ENCODE measurements around the gene CNIH2.

Gene CNIH2

DNA sequence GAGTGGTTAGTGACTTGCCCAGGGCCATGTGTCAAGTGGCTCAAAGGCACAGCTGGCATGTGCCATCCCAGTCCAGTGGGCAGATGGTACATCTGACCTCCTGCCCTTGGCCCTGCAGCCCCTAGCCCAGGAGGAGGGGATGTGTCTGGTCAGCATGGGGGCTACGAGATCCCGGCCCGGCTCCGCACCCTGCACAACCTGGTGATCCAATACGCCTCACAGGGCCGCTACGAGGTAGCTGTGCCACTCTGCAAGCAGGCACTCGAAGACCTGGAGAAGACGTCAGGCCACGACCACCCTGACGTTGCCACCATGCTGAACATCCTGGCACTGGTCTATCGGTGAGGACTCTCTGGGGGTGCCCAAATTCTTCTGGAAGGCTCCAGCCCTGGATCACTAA lies 15.3 kb upstream of the CNIH2 start:
- H2AFZ ChIP-seq = no peak overlapping the region
- no peak overlapping the region for H3K4me3 ChIP-seq (ENCODE audit: low read depth, low read length)
- H3K79me2 ChIP-seq = no peaks in the 10 kb centered on the region
- no peaks in the 10 kb centered on the region for H3K27me3 ChIP-seq (ENCODE audit: control insufficient read depth, insufficient read depth, low read length)
- TF ChIP-seq, protein P1, sequence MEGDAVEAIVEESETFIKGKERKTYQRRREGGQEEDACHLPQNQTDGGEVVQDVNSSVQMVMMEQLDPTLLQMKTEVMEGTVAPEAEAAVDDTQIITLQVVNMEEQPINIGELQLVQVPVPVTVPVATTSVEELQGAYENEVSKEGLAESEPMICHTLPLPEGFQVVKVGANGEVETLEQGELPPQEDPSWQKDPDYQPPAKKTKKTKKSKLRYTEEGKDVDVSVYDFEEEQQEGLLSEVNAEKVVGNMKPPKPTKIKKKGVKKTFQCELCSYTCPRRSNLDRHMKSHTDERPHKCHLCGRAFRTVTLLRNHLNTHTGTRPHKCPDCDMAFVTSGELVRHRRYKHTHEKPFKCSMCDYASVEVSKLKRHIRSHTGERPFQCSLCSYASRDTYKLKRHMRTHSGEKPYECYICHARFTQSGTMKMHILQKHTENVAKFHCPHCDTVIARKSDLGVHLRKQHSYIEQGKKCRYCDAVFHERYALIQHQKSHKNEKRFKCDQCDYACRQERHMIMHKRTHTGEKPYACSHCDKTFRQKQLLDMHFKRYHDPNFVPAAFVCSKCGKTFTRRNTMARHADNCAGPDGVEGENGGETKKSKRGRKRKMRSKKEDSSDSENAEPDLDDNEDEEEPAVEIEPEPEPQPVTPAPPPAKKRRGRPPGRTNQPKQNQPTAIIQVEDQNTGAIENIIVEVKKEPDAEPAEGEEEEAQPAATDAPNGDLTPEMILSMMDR (IDR thresholded peaks at IDR 0.05) = no peak
- no peak overlapping the region for H3K27ac ChIP-seq
- H3K9me3 ChIP-seq (ENCODE audit: control insufficient read depth, low read length) = no peaks in the 10 kb centered on the region
- no peak overlapping the region for H3K9ac ChIP-seq
- H3K36me3 ChIP-seq (ENCODE audit: control insufficient read depth, insufficient read depth, low read length) = no peaks in the 10 kb centered on the region
- no peak overlapping the region for H3K4me2 ChIP-seq (ENCODE audit: low read length)
- H3K4me1 ChIP-seq = no peaks in the 10 kb centered on the region

DNA sequence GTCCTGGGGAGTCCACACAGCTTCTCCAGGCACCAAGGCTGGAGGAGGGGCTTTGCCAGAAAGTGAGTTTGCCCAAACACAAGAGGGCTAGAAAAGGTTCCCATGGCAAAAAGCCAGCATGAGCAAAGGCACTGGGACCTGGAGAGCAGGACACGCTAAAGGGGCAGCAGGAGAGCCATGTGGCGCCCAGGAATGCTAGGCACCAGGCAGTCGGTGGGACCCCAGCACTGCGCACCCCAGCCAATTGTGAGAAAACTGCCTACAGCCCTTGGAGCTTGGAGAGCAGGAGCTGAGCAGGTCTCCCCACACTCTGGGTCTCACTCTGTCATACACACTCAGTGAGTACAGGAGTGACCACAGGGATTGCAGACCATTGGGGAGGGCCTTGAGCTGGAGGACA lies 14.7 kb upstream of the CNIH2 start:
- Histone ChIP-seq H3K4me2 (ENCODE audit: low read length) (no peak overlapping the region), H3K9me3 (ENCODE audit: control insufficient read depth, low read length) (no peaks in the 10 kb centered on the region), H3K36me3 (ENCODE audit: control insufficient read depth, insufficient read depth, low read length) (no peaks in the 10 kb centered on the region), H3K27me3 (ENCODE audit: control insufficient read depth, insufficient read depth, low read length) (no peaks in the 10 kb centered on the region), H3K4me3 (ENCODE audit: low read depth, low read length) (no peak overlapping the region), H3K27ac (no peak overlapping the region), H2AFZ (no peak overlapping the region), H3K79me2 (no peaks in the 10 kb centered on the region), H3K9ac (no peak overlapping the region), H3K4me1 (no peaks in the 10 kb centered on the region)
- TF ChIP-seq, protein P1 (IDR thresholded peaks at IDR 0.05) = no peak

DNA sequence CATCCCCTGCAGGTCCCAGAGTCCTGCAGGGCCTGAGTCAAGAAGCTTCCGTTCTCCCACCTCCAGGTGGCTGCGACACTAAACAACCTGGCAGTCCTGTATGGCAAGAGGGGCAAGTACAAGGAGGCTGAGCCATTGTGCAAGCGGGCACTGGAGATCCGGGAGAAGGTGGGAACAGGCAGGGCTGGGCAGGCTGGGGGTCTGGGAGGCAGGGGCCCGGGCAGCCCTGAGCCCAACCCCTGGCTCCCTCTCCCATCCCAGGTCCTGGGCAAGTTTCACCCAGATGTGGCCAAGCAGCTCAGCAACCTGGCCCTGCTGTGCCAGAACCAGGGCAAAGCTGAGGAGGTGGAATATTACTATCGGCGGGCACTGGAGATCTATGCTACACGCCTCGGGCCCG lies 14.2 kb upstream of the CNIH2 start:
- Histone ChIP-seq H3K9ac (no peak overlapping the region), H3K4me2 (ENCODE audit: low read length) (no peak overlapping the region), H3K27me3 (ENCODE audit: control insufficient read depth, insufficient read depth, low read length) (no peaks in the 10 kb centered on the region), H3K9me3 (ENCODE audit: control insufficient read depth, low read length) (no peaks in the 10 kb centered on the region), H2AFZ (no peak overlapping the region), H3K79me2 (no peaks in the 10 kb centered on the region), H3K36me3 (ENCODE audit: control insufficient read depth, insufficient read depth, low read length) (no peaks in the 10 kb centered on the region), H3K4me1 (no peaks in the 10 kb centered on the region), H3K4me3 (ENCODE audit: low read depth, low read length) (no peak overlapping the region), H3K27ac (no peak overlapping the region)
- TF ChIP-seq, protein P1 (IDR thresholded peaks at IDR 0.05) = no peak

DNA sequence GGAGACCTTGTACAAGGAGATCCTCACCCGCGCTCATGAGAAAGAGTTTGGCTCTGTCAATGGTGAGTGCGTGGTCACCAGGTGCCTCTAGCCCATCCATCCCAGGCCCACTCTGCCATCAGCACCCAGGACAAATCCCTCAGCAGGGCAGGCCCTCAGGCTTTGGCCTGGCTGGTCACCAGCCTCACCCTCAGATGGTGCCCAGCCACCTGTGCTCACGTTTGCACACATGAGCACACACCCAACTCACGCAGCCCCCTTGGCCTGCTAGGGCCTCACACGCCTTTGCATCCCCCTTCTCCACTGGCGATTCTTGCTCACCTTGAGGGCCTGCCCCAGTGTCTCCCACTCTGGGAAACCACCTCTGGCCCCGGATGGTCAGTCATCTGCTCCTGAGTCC lies 13.6 kb upstream of the CNIH2 start:
- Histone ChIP-seq H3K4me1 (peaks cover under 1% of the 10 kb centered on the region), H3K27ac (no peak overlapping the region), H3K36me3 (ENCODE audit: control insufficient read depth, insufficient read depth, low read length) (no peaks in the 10 kb centered on the region), H2AFZ (no peak overlapping the region), H3K4me2 (ENCODE audit: low read length) (no peak overlapping the region), H3K4me3 (ENCODE audit: low read depth, low read length) (no peak overlapping the region), H3K9me3 (ENCODE audit: control insufficient read depth, low read length) (no peaks in the 10 kb centered on the region), H3K79me2 (no peaks in the 10 kb centered on the region), H3K27me3 (ENCODE audit: control insufficient read depth, insufficient read depth, low read length) (no peaks in the 10 kb centered on the region), H3K9ac (no peak overlapping the region)
- TF ChIP-seq, protein P1 (IDR thresholded peaks at IDR 0.05) = no peak

DNA sequence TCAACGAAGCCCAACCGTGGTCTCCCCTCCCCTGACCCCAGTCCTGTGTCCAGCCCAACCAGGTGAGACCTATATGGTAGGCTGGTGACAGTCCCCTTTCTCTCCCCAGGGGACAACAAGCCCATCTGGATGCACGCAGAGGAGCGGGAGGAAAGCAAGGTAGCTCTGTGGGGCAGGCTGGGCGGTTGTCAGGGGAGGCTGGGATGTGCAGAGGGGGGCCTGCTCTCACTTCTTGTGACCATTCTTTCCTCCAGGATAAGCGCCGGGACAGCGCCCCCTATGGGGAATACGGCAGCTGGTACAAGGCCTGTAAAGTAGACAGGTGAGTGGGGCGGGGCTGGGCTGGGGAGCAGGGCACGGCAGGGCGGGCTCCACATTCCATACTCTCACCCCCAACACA lies 13.1 kb upstream of the CNIH2 start:
- H3K36me3 ChIP-seq (ENCODE audit: control insufficient read depth, insufficient read depth, low read length) = no peaks in the 10 kb centered on the region

More for the DNA sequence above, 13.1 kb upstream of the CNIH2 start:
- Histone ChIP-seq H3K79me2 (no peaks in the 10 kb centered on the region), H3K27me3 (ENCODE audit: control insufficient read depth, insufficient read depth, low read length) (no peaks in the 10 kb centered on the region), H3K4me3 (ENCODE audit: low read depth, low read length) (no peak overlapping the region), H3K4me1 (peaks cover 2% of the 10 kb centered on the region), H3K9me3 (ENCODE audit: control insufficient read depth, low read length) (no peaks in the 10 kb centered on the region), H3K4me2 (ENCODE audit: low read length) (no peak overlapping the region), H2AFZ (no peak overlapping the region), H3K9ac (no peak overlapping the region), H3K27ac (no peak overlapping the region)
- TF ChIP-seq, protein P1 (IDR thresholded peaks at IDR 0.05) = no peak

All from parathyroid adenoma (tissue), 2 donors.